ACC112 (cell line): ENCODE results near the gene CCDC66.

Experiments
- H2AFZ ChIP-seq: fragments of 200-600 bp; sonication (generic); one replicate; pipeline ENCODE4 v1.6.0; 2017; ENCODE audit warnings: antibody characterized with exemption, low read length; ENCODE audit not compliant: unreplicated experiment
- H3K27ac ChIP-seq: fragments of 200-600 bp; sonication (generic); 2 replicates; pipeline ENCODE4 v1.5.1; 2014; ENCODE audit warnings: low read depth, mild to moderate bottlenecking, antibody characterized with exemption, low read length, moderate library complexity
- H3K27me3 ChIP-seq: fragments of 200-600 bp; sonication (generic); 2 replicates; pipeline ENCODE4 v1.6.1; 2014; ENCODE audit warnings: mild to moderate bottlenecking, antibody characterized with exemption, low read length, moderate library complexity, mixed read lengths; ENCODE audit not compliant: insufficient read depth
- H3K36me3 ChIP-seq: fragments of 200-600 bp; sonication (generic); 2 replicates; pipeline ENCODE4 v1.6.1; 2016; ENCODE audit warnings: mild to moderate bottlenecking, antibody characterized with exemption, low read length, moderate library complexity, mixed read lengths; ENCODE audit not compliant: insufficient read depth
- H3K4me1 ChIP-seq: fragments of 200-600 bp; sonication (generic); one replicate; pipeline ENCODE4 v1.6.1; 2016; ENCODE audit warnings: low read length, mixed read lengths; ENCODE audit not compliant: insufficient read depth, unreplicated experiment, control insufficient read depth
- H3K4me3 ChIP-seq: fragments of 200-600 bp; sonication (generic); 2 replicates; pipeline ENCODE4 v1.5.1; 2014; ENCODE audit warnings: mild to moderate bottlenecking, low read depth, low read length
- H3K79me2 ChIP-seq: fragments of 200-600 bp; sonication (generic); one replicate; pipeline ENCODE4 v1.6.0; 2016; ENCODE audit warnings: low read length; ENCODE audit not compliant: control insufficient read depth, unreplicated experiment, insufficient read depth

CCDC66 gene

DNA sequence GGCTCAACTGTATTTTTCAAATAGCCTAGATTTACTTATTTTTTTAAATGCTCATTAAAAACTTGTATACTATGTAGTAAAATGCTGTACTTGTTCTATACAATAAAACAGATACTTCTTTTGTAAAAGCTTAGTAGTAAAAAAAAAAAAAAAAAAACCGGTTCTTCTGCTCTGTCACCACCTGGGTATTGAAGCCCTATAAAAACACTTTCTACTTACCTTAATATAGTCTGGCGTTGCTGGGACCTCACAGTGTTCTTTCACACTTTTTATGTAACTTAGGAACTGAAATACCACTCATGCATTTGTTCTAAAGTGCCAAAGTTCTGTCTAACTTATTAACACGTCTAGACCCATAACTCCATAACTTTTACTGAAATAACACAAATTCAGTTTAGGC, 64.7 kb downstream of the CCDC66 start:
- Histone ChIP-seq H3K79me2 (no peaks in the 10 kb centered on the region), H3K36me3 (peaks cover 59% of the 10 kb centered on the region), H3K4me3 (no peak overlapping the region), H3K4me1 (no peaks in the 10 kb centered on the region), H3K27ac (no peak overlapping the region), H2AFZ (no peak overlapping the region), H3K27me3 (no peaks in the 10 kb centered on the region)

GRCh38 chr3:56622381-56622780, 65.4 kb downstream of the CCDC66 start:
- H3K36me3 ChIP-seq, result peaks cover 55% of the 10 kb centered on the region
- no peak overlapping the region for H3K4me3 ChIP-seq
- no peak overlapping the region for H2AFZ ChIP-seq
- H3K27ac ChIP-seq, result no peak overlapping the region
- no peaks in the 10 kb centered on the region for H3K79me2 ChIP-seq
- no peaks in the 10 kb centered on the region for H3K27me3 ChIP-seq
- H3K4me1 ChIP-seq, result no peaks in the 10 kb centered on the region

- Histone ChIP-seq H3K27ac (peak overlapping the region; percentile 24; the same call in 1 of the 2 replicates), H3K36me3 (peaks cover 50% of the 10 kb centered on the region), H2AFZ (no peak overlapping the region)
Measured at GRCh38 chr3:56624725-56625124, 67.8 kb downstream of the CCDC66 start.

GRCh38 chr3:56629047-56629446, 72.1 kb downstream of the CCDC66 start:
- Histone ChIP-seq H3K4me3 (no peak overlapping the region), H3K36me3 (peaks cover 19% of the 10 kb centered on the region), H3K4me1 (no peaks in the 10 kb centered on the region), H3K27ac (no peak overlapping the region), H3K27me3 (no peaks in the 10 kb centered on the region), H2AFZ (no peak overlapping the region), H3K79me2 (no peaks in the 10 kb centered on the region)

More at GRCh38 chr3:56624725-56625124, 67.8 kb downstream of the CCDC66 start:
- Histone ChIP-seq H3K79me2 (no peaks in the 10 kb centered on the region), H3K27me3 (no peaks in the 10 kb centered on the region), H3K4me1 (no peaks in the 10 kb centered on the region), H3K4me3 (no peak overlapping the region)

DNA sequence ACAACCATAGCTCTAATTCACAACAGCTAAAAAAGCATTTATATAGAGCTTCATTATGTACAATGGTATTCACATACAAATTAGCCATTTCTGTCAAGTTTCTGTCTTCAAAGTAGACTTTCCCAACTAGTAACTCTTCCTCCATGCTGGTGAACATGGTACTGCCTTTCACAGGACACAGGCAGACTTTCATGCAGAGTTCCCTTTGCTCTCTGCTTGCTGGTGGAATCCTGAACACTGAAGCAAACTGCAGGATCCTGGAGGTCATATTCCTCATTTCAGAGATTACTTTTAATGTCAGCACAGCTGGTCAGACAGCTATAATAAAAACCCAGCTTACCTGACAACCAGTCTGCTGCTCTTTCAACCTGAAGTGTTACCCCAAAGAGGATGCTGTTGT, 72.5 kb downstream of the CCDC66 start:
- H3K27ac ChIP-seq, result no peak overlapping the region
- no peaks in the 10 kb centered on the region for H3K79me2 ChIP-seq
- H3K4me1 ChIP-seq, result no peaks in the 10 kb centered on the region
- no peak overlapping the region for H3K4me3 ChIP-seq
- no peaks in the 10 kb centered on the region for H3K27me3 ChIP-seq
- peaks cover 15% of the 10 kb centered on the region for H3K36me3 ChIP-seq
- H2AFZ ChIP-seq, result no peak overlapping the region

DNA sequence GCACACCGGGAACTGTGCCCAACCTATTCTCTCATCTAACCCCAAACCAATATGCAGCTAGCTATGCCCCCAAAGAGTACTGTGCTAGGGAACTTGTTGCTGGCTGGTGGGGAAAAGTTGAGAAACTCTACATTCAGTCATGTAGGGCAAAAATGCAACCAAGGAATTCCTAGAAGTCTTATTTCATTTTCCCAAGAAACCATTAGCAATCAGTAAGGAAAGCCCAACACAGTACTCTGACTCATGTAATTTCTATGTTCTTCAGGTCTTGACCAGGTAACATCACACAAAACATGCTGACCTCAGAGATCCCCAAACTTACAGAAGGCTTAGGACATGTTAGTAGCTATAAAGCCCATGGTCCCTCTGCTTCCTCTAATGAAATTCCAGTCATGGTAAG, 74.0 kb downstream of the CCDC66 start:
- no peaks in the 10 kb centered on the region for H3K79me2 ChIP-seq
- no peaks in the 10 kb centered on the region for H3K27me3 ChIP-seq
- no peak overlapping the region for H3K4me3 ChIP-seq
- no peak overlapping the region for H3K27ac ChIP-seq
- no peaks in the 10 kb centered on the region for H3K4me1 ChIP-seq
- peaks cover 12% of the 10 kb centered on the region for H3K36me3 ChIP-seq
- H2AFZ ChIP-seq, result no peak overlapping the region

DNA sequence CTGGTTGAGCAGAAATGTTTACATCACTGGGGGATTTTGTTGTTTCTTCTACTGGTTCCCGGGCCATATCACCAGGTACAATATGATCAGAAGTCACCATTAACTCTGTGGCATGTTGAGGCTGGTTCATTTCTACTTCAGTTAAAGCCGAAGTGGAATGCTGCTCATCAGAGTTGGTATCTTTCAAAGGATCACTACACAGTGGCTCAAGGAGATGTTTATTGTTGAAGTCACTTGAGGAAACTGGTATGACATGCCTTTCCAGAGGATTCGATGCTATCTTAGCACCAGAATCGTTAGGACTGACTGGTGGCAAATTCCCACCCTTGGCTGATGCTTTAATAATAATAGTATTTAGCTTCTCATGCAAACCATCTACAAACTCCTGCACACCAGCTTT, 76.2 kb downstream of the CCDC66 start:
- H3K27me3 ChIP-seq, result no peaks in the 10 kb centered on the region
- H3K27ac ChIP-seq, result no peak overlapping the region
- no peaks in the 10 kb centered on the region for H3K79me2 ChIP-seq
- peaks cover 11% of the 10 kb centered on the region for H3K36me3 ChIP-seq
- no peak overlapping the region for H3K4me3 ChIP-seq
- H3K4me1 ChIP-seq, result no peaks in the 10 kb centered on the region
- H2AFZ ChIP-seq, result no peak overlapping the region

DNA sequence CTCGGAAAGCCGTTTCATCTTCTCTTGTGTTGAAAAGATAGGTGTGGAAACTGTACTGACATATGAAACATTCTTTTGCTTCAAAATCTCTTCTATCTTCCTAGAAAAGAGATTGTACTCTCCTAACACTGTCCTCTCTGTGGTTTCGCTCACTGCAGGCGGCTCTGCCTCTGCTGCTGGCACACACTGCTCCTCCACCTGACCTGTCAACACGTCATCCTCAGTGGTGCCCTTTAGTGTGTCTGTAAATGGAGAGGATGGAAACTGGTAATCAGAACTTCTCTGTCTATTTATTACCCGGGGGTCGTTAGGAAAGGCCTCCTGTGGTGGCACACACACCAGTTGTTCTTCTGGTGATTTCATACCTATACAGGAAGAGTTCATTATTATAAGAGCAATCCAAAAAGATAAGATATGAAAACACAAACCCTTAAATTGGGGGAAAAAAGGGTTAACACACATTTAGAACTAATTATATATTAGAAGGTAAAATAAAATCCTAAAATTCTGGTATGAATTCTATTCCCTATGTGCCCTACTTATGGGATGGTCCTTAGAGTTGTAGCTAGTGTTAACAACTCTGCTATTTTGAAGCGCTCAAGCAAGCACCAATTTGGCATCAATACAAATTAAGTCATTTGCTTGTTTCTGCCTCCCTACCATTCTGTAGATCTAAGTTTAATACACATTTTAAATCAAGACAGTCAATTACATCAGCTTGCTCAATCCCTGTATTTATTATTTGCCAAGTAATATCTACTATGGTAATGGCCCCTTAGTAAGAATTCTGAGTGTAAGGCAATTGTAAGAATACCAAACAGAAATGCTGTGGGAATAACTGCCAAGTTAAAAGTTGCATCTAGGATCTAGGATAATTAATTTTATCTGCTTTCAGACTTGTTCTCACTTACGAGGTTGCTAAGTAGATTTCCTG, 76.9 kb downstream of the CCDC66 start:
- Histone ChIP-seq H3K27me3 (no peaks in the 10 kb centered on the region), H2AFZ (no peak overlapping the region), H3K4me3 (no peak overlapping the region), H3K79me2 (no peaks in the 10 kb centered on the region), H3K4me1 (no peaks in the 10 kb centered on the region), H3K36me3 (peaks cover 14% of the 10 kb centered on the region), H3K27ac (no peak overlapping the region)

DNA sequence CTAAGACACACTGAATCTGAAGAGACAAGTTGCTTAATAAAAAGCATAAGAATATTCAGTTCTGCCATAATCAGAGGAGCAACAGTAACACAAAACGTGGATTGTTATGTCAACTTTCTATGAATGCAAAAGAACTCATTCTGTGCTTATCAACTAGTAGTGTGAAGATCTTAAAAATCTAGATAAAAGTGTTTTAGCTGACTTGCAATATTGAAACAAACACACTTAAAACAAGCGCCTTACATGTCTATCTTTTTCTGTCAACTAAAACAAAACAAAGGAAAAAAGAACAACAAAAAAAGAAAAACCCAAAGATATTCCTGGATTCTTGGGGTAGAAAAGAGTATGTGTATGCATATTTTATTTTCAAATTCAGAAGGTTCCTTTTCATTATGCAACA, 88.4 kb downstream of the CCDC66 start:
- peaks cover 46% of the 10 kb centered on the region for H3K36me3 ChIP-seq
- no peak overlapping the region for H3K4me3 ChIP-seq
- H3K4me1 ChIP-seq, result no peaks in the 10 kb centered on the region
- no peak overlapping the region for H3K27ac ChIP-seq
- peaks cover 13% of the 10 kb centered on the region for H3K79me2 ChIP-seq
- H3K27me3 ChIP-seq, result no peaks in the 10 kb centered on the region
- no peak overlapping the region for H2AFZ ChIP-seq

DNA sequence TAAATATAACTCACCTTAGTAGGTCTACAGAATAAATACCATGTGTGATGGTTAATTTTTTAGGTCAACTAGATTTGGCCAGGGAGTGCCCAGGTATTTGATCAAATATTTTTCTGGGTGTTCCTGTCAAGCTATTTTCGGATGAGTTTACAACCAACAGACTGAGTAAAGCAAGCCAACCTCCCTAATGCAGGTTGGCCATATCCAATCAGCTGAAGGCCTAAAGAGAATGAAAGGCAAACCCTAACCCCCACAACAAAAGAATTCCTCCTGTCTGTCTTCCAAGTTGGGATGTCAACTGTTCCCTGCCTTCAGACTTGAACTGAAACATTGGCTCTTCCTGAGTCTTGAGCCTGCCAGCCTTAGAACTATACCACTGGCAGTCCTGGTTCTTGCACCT, 97.5 kb downstream of the CCDC66 start:
- H3K4me3 ChIP-seq, result no peak overlapping the region
- H3K27ac ChIP-seq, result no peak overlapping the region
- no peak overlapping the region for H2AFZ ChIP-seq
- H3K4me1 ChIP-seq, result no peaks in the 10 kb centered on the region
- no peaks in the 10 kb centered on the region for H3K27me3 ChIP-seq
- peaks cover 33% of the 10 kb centered on the region for H3K36me3 ChIP-seq
- H3K79me2 ChIP-seq, result peaks cover 26% of the 10 kb centered on the region

GRCh38 chr3:56655709-56656108, 98.7 kb downstream of the CCDC66 start:
- H3K4me1 ChIP-seq, result no peaks in the 10 kb centered on the region
- peaks cover 31% of the 10 kb centered on the region for H3K36me3 ChIP-seq
- H3K79me2 ChIP-seq, result peaks cover 17% of the 10 kb centered on the region
- H3K27me3 ChIP-seq, result no peaks in the 10 kb centered on the region
- H3K27ac ChIP-seq, result no peak overlapping the region
- no peak overlapping the region for H3K4me3 ChIP-seq
- H2AFZ ChIP-seq, result no peak overlapping the region
